ENCODE results near the gene PCK1.

PCK1 gene

DNA sequence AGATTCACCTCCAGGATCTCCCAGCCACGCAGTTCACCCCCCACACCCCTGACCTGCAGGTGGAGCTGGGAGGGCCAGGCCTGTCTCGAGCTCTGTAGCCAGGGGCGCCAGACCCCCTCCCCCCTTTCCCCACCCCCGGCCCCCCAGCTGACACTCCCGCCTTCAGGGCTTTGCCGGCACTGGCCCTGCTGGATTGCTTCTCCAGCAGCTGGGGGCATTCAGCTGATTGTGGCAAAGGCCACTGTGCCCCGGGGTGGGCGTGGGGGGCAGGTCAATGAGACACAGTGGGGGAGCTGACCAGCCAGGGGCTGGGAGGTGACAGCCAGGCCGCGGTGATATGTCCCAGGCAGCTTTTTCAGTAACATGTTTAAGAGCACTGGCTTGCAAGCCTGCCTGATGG lies 37.1 kb downstream of the PCK1 start:
- no peak for DNase-seq (ENCODE audit: low read depth in 2 of 2)
- H3K4me3 ChIP-seq (replicated peaks in 1 of 2; ENCODE audit: low read depth in 2 of 2, low read length in 2 of 2): no peak overlapping the region
- TF ChIP-seq, protein P1, sequence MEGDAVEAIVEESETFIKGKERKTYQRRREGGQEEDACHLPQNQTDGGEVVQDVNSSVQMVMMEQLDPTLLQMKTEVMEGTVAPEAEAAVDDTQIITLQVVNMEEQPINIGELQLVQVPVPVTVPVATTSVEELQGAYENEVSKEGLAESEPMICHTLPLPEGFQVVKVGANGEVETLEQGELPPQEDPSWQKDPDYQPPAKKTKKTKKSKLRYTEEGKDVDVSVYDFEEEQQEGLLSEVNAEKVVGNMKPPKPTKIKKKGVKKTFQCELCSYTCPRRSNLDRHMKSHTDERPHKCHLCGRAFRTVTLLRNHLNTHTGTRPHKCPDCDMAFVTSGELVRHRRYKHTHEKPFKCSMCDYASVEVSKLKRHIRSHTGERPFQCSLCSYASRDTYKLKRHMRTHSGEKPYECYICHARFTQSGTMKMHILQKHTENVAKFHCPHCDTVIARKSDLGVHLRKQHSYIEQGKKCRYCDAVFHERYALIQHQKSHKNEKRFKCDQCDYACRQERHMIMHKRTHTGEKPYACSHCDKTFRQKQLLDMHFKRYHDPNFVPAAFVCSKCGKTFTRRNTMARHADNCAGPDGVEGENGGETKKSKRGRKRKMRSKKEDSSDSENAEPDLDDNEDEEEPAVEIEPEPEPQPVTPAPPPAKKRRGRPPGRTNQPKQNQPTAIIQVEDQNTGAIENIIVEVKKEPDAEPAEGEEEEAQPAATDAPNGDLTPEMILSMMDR (IDR thresholded peaks at IDR 0.05; ENCODE audit: low read depth, low read length): no peak

DNA sequence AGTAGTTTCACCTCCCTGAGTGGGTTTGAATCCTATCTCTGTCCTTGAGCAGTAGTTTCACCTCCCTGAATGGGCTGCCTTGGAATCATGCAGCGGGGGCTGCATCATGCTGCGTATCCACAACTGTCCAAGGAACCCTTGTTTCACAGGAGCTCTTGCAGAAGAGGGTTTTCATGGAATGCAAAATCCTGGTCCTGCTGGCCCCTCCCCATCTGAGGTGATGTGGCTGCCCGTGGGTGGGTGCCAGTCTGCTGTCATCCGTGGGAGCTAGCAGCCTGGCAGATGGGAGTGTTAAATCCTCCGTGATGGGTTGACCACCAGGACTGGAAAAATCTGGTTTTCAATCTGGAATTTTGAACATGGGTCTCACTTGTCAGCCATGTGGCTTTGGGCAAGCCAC lies 37.6 kb downstream of the PCK1 start:
- no peak overlapping the region for H3K4me3 ChIP-seq (replicated peaks in 1 of 2; ENCODE audit: low read depth in 2 of 2, low read length in 2 of 2)
- TF ChIP-seq, protein P1 (IDR thresholded peaks at IDR 0.05; ENCODE audit: low read depth, low read length): no peak

DNA sequence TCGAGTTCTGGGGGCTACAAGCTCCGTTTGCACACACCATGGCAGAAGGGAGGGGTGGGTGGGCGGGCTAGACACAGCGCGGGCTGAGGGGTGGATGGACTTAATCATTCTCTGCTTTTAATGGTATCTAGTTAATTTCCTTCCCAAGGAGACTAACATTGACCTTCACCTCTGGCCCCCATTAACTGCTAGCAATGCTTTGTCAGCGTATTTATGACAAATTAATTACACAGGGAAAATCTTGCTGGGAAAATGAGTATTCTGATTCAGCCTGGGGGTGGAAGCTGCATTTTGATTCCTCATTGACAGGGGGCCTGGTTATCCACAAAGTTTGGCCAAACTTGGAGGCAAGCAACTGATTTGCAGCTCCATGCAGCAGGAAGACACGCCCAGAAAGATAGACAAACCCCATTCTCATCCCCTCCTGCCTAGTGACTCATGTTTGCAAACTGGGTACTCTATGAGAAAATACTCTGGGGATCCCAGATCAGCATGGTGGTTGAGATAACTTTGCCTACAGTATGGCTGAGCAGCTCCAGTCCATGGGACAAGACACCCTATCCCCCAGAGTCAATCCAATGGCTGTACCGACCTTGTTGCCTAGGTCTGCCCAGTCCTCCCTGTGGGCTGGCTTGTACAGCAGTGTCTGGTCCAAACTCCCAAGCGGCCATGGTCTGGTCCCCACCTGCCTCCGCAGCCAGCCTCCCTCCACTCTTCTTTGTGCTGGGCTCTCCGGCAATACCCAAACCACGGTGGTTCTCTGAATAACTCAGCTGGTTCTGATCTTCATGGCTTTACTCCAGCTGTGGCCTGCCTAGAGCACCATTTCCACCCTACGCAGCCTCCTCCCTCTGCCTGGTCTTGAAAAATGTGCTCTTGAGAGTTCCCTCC lies 39.7 kb downstream of the PCK1 start:
- TF ChIP-seq, protein P1 (IDR thresholded peaks at IDR 0.05; ENCODE audit: low read depth, low read length): no peak
- no peak for DNase-seq (ENCODE audit: low read depth in 2 of 2)
- H3K4me3 ChIP-seq (replicated peaks in 1 of 2; ENCODE audit: low read depth in 2 of 2, low read length in 2 of 2): no peak overlapping the region

More for the DNA sequence above, 37.6 kb downstream of the PCK1 start:
- DNase-seq (ENCODE audit: low read depth in 2 of 2): no peak

DNA sequence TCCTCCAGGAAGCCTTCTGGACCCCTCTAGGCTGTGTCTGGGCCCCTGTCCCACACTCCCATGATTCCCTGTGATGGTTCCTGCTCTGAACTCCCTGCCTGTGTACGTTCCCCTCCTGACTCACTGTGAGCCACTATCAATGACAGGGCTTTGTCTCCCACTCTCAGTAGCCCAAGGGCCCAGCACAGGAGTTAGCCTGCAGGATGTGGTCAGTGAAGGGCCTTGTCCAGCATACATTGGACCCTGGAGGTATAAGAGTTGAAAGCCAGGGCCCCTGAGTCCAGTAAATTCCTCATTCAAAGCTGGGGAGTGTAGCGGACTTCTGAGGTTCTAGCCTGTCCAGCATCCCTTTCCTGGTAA lies 40.3 kb downstream of the PCK1 start:
- no peak for DNase-seq (ENCODE audit: low read depth in 2 of 2)
- TF ChIP-seq, protein P1 (IDR thresholded peaks at IDR 0.05; ENCODE audit: low read depth, low read length): no peak
- no peak overlapping the region for H3K4me3 ChIP-seq (replicated peaks in 1 of 2; ENCODE audit: low read depth in 2 of 2, low read length in 2 of 2)

DNA sequence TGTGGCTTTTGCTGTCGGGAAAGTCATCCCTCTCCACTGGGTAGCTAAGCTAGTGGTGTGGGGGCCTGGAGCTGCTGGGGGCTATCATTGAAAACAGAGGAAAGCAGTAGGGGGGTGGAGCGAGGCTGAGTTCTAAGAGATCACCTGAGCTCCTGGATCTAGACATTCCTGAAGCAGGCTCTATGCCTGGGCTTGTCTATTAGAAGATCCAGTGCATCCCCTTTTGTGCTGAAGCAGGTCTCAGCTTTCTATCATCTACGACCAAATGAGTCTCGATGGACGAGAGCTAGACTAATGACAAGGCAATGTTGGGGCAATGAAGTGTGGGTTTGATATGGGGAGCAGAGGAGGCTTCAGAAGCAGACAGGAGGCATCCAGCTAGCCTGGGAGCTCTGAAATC lies 40.8 kb downstream of the PCK1 start:
- H3K4me3 ChIP-seq (replicated peaks in 1 of 2; ENCODE audit: low read depth in 2 of 2, low read length in 2 of 2): no peak overlapping the region
- DNase-seq (ENCODE audit: low read depth in 2 of 2): no peak
- TF ChIP-seq, protein P1 (IDR thresholded peaks at IDR 0.05; ENCODE audit: low read depth, low read length): no peak

DNA sequence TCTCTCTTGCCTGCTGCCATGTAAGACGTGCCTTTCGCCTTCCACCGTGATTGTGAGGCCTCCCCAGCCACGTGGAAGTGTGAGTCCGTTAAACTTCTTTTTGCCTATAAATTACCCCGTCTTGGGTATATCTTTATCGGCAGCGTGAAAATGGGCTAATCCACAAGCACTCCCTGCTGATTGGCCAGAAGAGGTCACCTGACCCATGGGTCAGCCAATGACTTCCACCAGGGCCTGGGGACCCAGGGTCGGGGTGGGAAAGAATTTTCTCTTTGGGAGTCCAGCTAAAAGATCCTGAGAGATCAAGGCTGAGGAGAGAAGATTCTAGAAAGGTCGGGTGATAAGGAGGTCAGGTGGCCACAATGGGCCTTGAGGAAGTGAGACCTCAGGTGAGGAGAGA lies 42.2 kb downstream of the PCK1 start:
- no peak for DNase-seq (ENCODE audit: low read depth in 2 of 2)
- H3K4me3 ChIP-seq (replicated peaks in 1 of 2; ENCODE audit: low read depth in 2 of 2, low read length in 2 of 2): no peak overlapping the region
- TF ChIP-seq, protein P1 (IDR thresholded peaks at IDR 0.05; ENCODE audit: low read depth, low read length): no peak

Data from cardiac fibroblast (primary cell).